HCT116 (cell line): Measurements from ENCODE around the gene SIX3. TPM values are rescaled to one million over a fixed set of nuclear protein-coding genes. Genes with fewer than 3 reads are reported as not detected.

Experiments
- CEBPB ChIP-seq: IDR thresholded peaks from 2 replicates; pipeline ENCODE4 v1.6.1; 2012; ENCODE audit warnings: low read depth
- EGR1 ChIP-seq: IDR thresholded peaks from 2 replicates; pipeline ENCODE4 v1.6.1; 2012; ENCODE audit warnings: low read depth
- EZH2 ChIP-seq: fragments of 200-600 bp; sonication (generic); IDR thresholded peaks from 2 replicates; pipeline ENCODE4 v1.6.1; 2017; ENCODE audit warnings: antibody characterized with exemption, mixed run types
- POLR2AphosphoS5 ChIP-seq: IDR thresholded peaks from 2 replicates; pipeline ENCODE4 v1.6.1; 2011; ENCODE audit warnings: mild to moderate bottlenecking, low read depth, low read length, moderate library complexity
- RAD21 ChIP-seq: IDR thresholded peaks from 2 replicates; pipeline ENCODE4 v1.6.1; 2012; ENCODE audit warnings: low read depth, mild to moderate bottlenecking
- SIN3A ChIP-seq: IDR thresholded peaks from 2 replicates; pipeline ENCODE4 v1.6.1; 2012; ENCODE audit warnings: low read depth
- SP1 ChIP-seq: IDR thresholded peaks from 2 replicates; pipeline ENCODE4 v1.6.1; 2012; ENCODE audit warnings: low read depth
- ZFX ChIP-seq: fragments of 450-650 bp; IDR thresholded peaks from 2 replicates; pipeline ENCODE4 v1.6.1; 2017
- total RNA-seq: library from RNA; stranded (reverse); gene quantifications from one replicate; pipeline ENCODE4 v1.2.1, GENCODE V29; 2021; ENCODE audit not compliant: unreplicated experiment
- TF ChIP-seq, protein P1 (sequence below): IDR thresholded peaks from 2 replicates; pipeline ENCODE4 v1.6.1; 2012; ENCODE audit warnings: low read depth
- TF ChIP-seq, protein P2 (sequence below): IDR thresholded peaks from 2 replicates; pipeline ENCODE4 v1.6.1; 2011; ENCODE audit warnings: mild to moderate bottlenecking, low read length, moderate library complexity; ENCODE audit not compliant: insufficient replicate concordance; ENCODE audit errors: extremely low read depth

Gene SIX3
- total RNA-seq, 1 experiment from 2014 or later: 1.2 TPM

GRCh38 chr2:44940049-44940494 lies 1.4 kb upstream of the SIX3 start (continued):
- TF ChIP-seq, protein P1, sequence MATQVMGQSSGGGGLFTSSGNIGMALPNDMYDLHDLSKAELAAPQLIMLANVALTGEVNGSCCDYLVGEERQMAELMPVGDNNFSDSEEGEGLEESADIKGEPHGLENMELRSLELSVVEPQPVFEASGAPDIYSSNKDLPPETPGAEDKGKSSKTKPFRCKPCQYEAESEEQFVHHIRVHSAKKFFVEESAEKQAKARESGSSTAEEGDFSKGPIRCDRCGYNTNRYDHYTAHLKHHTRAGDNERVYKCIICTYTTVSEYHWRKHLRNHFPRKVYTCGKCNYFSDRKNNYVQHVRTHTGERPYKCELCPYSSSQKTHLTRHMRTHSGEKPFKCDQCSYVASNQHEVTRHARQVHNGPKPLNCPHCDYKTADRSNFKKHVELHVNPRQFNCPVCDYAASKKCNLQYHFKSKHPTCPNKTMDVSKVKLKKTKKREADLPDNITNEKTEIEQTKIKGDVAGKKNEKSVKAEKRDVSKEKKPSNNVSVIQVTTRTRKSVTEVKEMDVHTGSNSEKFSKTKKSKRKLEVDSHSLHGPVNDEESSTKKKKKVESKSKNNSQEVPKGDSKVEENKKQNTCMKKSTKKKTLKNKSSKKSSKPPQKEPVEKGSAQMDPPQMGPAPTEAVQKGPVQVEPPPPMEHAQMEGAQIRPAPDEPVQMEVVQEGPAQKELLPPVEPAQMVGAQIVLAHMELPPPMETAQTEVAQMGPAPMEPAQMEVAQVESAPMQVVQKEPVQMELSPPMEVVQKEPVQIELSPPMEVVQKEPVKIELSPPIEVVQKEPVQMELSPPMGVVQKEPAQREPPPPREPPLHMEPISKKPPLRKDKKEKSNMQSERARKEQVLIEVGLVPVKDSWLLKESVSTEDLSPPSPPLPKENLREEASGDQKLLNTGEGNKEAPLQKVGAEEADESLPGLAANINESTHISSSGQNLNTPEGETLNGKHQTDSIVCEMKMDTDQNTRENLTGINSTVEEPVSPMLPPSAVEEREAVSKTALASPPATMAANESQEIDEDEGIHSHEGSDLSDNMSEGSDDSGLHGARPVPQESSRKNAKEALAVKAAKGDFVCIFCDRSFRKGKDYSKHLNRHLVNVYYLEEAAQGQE: no peak
- TF ChIP-seq ZFX: no peak
- TF ChIP-seq EZH2: no peak
- TF ChIP-seq RAD21: no peak
- no peak for TF ChIP-seq SIN3A
- TF ChIP-seq, protein P2, sequence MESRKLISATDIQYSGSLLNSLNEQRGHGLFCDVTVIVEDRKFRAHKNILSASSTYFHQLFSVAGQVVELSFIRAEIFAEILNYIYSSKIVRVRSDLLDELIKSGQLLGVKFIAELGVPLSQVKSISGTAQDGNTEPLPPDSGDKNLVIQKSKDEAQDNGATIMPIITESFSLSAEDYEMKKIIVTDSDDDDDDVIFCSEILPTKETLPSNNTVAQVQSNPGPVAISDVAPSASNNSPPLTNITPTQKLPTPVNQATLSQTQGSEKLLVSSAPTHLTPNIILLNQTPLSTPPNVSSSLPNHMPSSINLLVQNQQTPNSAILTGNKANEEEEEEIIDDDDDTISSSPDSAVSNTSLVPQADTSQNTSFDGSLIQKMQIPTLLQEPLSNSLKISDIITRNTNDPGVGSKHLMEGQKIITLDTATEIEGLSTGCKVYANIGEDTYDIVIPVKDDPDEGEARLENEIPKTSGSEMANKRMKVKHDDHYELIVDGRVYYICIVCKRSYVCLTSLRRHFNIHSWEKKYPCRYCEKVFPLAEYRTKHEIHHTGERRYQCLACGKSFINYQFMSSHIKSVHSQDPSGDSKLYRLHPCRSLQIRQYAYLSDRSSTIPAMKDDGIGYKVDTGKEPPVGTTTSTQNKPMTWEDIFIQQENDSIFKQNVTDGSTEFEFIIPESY: no peak
- TF ChIP-seq POLR2AphosphoS5: no peak
- no peak for TF ChIP-seq CEBPB
- no peak for TF ChIP-seq SP1
- no peak for TF ChIP-seq EGR1
